ENCODE results near the gene PTDSS2.

PTDSS2 gene

DNA sequence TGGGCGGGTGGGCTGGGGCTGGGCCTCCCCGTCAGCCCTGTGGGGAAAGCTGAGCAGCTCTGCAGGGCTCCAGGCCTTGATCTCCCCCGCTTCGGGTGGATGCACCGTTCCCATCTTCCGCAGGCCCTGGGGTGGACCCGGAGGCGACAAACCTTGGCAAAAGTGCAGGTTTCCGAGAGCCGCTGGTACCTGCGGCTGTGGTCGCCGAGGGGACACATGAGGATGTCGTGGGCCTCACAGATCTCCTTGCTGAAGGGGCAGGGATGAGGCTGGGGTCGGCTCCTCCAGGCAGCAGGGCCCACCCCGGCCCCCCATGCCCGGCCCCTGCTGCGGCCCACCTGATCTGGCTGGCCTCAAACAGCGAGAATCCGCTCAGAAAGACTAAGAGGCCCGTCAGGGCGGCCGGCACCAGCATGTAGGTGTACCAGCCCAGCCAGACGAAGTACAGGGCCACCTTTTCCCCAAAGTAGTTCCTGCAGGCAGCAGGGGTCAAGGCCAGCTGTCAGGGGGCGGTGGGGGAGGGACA, 20.1 kb upstream of the PTDSS2 start:
- TF ChIP-seq, protein P1, sequence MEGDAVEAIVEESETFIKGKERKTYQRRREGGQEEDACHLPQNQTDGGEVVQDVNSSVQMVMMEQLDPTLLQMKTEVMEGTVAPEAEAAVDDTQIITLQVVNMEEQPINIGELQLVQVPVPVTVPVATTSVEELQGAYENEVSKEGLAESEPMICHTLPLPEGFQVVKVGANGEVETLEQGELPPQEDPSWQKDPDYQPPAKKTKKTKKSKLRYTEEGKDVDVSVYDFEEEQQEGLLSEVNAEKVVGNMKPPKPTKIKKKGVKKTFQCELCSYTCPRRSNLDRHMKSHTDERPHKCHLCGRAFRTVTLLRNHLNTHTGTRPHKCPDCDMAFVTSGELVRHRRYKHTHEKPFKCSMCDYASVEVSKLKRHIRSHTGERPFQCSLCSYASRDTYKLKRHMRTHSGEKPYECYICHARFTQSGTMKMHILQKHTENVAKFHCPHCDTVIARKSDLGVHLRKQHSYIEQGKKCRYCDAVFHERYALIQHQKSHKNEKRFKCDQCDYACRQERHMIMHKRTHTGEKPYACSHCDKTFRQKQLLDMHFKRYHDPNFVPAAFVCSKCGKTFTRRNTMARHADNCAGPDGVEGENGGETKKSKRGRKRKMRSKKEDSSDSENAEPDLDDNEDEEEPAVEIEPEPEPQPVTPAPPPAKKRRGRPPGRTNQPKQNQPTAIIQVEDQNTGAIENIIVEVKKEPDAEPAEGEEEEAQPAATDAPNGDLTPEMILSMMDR (IDR thresholded peaks at IDR 0.05; ENCODE audit: low read depth, low read length), result no peak
- TF ChIP-seq, protein P2, sequence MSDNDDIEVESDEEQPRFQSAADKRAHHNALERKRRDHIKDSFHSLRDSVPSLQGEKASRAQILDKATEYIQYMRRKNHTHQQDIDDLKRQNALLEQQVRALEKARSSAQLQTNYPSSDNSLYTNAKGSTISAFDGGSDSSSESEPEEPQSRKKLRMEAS (IDR thresholded peaks at IDR 0.05; ENCODE audit: low read depth, low read length), result no peak
- TF ChIP-seq MYC (IDR thresholded peaks at IDR 0.05; ENCODE audit: low read depth, low read length) (no peak), POLR2A (IDR thresholded peaks at IDR 0.05; ENCODE audit: extremely low read depth, insufficient read length) (no peak)

DNA sequence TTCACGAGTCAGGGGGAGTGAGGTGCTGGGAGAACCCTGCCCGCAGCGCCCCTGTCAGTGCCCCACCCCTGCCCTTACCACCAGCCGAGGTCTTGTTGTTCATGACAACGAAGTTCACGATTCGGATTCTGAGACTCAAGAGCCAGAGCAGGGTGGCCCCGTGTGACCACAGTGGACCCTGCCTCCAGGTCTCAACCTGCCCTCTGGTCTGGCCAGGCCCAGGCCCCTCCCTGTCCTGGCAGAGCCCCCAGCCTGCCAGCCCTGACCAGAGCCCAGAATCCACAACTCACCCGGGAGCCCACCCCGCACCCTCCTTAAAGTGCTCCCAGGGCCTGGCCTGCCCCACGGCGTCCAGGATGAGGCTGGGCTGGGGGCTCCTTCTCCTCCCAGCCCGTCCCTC, 18.2 kb upstream of the PTDSS2 start:
- TF ChIP-seq MYC (IDR thresholded peaks at IDR 0.05; ENCODE audit: low read depth, low read length) (no peak), POLR2A (IDR thresholded peaks at IDR 0.05; ENCODE audit: extremely low read depth, insufficient read length) (no peak)
- TF ChIP-seq, protein P1 (IDR thresholded peaks at IDR 0.05; ENCODE audit: low read depth, low read length), result no peak
- TF ChIP-seq, protein P2 (IDR thresholded peaks at IDR 0.05; ENCODE audit: low read depth, low read length), result no peak

More for the DNA sequence above, 20.1 kb upstream of the PTDSS2 start:
- no peak overlapping the region for H3K4me3 ChIP-seq (ENCODE audit: low read depth, low read length)
- no peak for DNase-seq (ENCODE audit: low read depth)

GRCh38 chr11:432501-433100, 17.5 kb upstream of the PTDSS2 start:
- TF ChIP-seq, protein P2 (IDR thresholded peaks at IDR 0.05; ENCODE audit: low read depth, low read length), result no peak
- TF ChIP-seq POLR2A (IDR thresholded peaks at IDR 0.05; ENCODE audit: extremely low read depth, insufficient read length) (no peak), MYC (IDR thresholded peaks at IDR 0.05; ENCODE audit: low read depth, low read length) (no peak)
- TF ChIP-seq, protein P1 (IDR thresholded peaks at IDR 0.05; ENCODE audit: low read depth, low read length), result no peak
- no peak for DNase-seq (ENCODE audit: low read depth)

More for the DNA sequence above, 18.2 kb upstream of the PTDSS2 start:
- H3K4me3 ChIP-seq (ENCODE audit: low read depth, low read length), result no peak overlapping the region
- no peak for DNase-seq (ENCODE audit: low read depth)

DNA sequence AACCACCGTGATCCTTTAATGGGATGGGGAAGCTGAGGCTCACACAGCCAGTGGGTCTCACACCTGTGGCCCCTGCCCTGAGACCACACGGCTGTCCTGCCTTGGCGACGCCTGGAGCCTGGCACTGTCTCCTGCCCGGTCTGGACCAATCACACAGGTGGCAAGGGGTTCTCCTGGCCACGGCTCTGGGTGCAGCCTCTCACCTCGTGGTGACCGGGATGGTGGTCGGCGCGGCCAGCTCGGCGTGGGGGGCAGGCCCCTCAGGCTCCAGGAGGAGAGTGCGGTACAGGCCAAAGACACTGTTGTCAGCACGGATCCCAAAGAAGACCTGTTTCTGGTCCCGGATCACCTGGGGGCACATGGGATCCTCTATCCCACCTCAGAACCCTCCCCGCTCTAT, 17.0 kb upstream of the PTDSS2 start:
- TF ChIP-seq POLR2A (IDR thresholded peaks at IDR 0.05; ENCODE audit: extremely low read depth, insufficient read length) (no peak), MYC (IDR thresholded peaks at IDR 0.05; ENCODE audit: low read depth, low read length) (no peak)
- TF ChIP-seq, protein P2 (IDR thresholded peaks at IDR 0.05; ENCODE audit: low read depth, low read length), result no peak
- TF ChIP-seq, protein P1 (IDR thresholded peaks at IDR 0.05; ENCODE audit: low read depth, low read length), result no peak
- no peak for DNase-seq (ENCODE audit: low read depth)
- H3K4me3 ChIP-seq (ENCODE audit: low read depth, low read length), result no peak overlapping the region

More at GRCh38 chr11:432501-433100, 17.5 kb upstream of the PTDSS2 start:
- H3K4me3 ChIP-seq (ENCODE audit: low read depth, low read length), result no peak overlapping the region

DNA sequence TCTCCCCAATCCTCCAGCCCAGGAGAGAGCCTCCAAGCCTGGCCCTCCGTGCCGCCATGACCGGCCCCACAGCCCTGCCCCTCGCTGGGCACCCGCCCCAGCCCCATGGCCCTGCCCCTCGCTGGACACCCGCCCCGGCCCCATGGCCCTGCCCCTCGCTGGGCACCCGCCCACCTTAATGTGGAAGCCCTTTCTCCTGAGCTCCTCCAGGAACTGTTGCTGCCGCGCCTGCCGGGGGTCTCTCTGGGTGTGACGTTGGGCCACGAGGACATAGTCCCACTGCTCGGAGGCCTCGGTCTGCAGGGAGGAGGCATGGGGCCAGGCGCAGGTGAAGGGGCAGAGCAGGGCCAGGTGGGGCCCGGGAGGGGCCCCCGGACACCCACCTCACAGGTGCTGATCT, 16.4 kb upstream of the PTDSS2 start:
- no peak overlapping the region for H3K4me3 ChIP-seq (ENCODE audit: low read depth, low read length)
- DNase-seq (ENCODE audit: low read depth), result no peak
- TF ChIP-seq POLR2A (IDR thresholded peaks at IDR 0.05; ENCODE audit: extremely low read depth, insufficient read length), result no peak
- TF ChIP-seq, protein P2 (IDR thresholded peaks at IDR 0.05; ENCODE audit: low read depth, low read length), result no peak
- TF ChIP-seq, protein P1 (IDR thresholded peaks at IDR 0.05; ENCODE audit: low read depth, low read length), result no peak
- TF ChIP-seq MYC (IDR thresholded peaks at IDR 0.05; ENCODE audit: low read depth, low read length), result no peak

Measured in NB4 (cell line).